ENCODE results near the gene RBBP8NL. TPM values are rescaled to one million over a fixed set of nuclear protein-coding genes. Genes with fewer than 3 reads are reported as not detected.

RBBP8NL gene
- total and polyA plus RNA-seq, 2 of the 8 experiments (the other 6 are each of a cell fraction or from before 2014, with no cell fraction given): 0.43 to 0.48 TPM

DNA sequence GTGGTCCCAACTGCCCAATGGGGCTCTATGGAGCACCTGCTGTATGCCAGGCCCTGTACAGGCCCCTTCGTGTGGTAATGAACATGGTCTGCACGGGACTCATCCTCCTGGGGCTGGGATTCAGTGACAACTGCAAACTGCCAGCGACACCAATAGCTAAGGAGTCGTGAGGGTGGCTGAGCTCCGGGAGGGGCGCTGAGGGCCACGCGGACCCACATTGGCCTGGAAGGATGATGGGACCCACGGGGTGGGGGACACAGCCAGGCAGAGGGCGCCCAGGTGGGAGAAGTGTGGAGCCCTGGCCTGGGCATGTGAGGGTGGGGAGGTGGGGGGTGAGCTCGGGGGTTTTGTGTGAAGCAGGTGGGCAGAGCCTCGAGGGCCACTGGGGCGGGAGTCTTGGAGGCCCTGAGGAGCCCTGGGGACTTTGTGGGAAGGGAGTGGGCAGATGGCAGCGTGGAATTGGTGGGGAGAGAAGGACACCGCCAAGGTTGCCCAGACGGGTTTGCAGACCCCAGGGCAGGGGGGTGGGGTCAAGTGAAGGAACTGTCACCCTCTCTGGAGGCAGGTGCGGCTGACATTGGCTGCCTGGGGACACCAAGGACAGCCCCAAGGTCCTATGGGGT is 26.0 kb upstream of the RBBP8NL start (continued):
- no peak for TF ChIP-seq ATF2 (IDR thresholded peaks at IDR 0.05; ENCODE audit: low read length)
- no peak for TF ChIP-seq GABPA (IDR thresholded peaks at IDR 0.05; ENCODE audit: borderline replicate concordance, insufficient read depth, low read length)
- no peak for TF ChIP-seq EZH2 (IDR thresholded peaks at IDR 0.05; ENCODE audit: low read depth, low read length, severe bottlenecking)
- no peak for TF ChIP-seq CHD2 (IDR thresholded peaks at IDR 0.05; ENCODE audit: low read length)
- no peak for TF ChIP-seq CBX5 (IDR thresholded peaks at IDR 0.05; ENCODE audit: low read depth, low read length)
- no peak for TF ChIP-seq NRF1 (IDR thresholded peaks at IDR 0.05; ENCODE audit: low read depth, low read length)

Data from H1 (cell line).